ENCODE data around the gene ZNF217.
A peak's percentile ranks its signal among the peaks of the same experiment; 100 is the strongest.
"Not testable (repeated sequence)": the region's sequence is repeated elsewhere in the genome, so short reads cannot be mapped to it uniquely, and the experiment has no call there.

Gene ZNF217

GRCh38 chr20:53623134-53623453, 29.5 kb upstream of the ZNF217 start:
- no peak for DNase-seq (ENCODE audit: low read depth)
- peak overlapping the region; percentile 12 for H3K4me3 ChIP-seq (ENCODE audit: low read depth, low read length)

GRCh38 chr20:53622247-53623133, 28.9 kb upstream of the ZNF217 start:
- DNase-seq (ENCODE audit: low read depth) = no peak
- no peak overlapping the region for H3K4me3 ChIP-seq (ENCODE audit: low read depth, low read length)

- peak; percentile 63 for DNase-seq (ENCODE audit: low read depth)
- H3K4me3 ChIP-seq (ENCODE audit: low read depth, low read length) = no peak overlapping the region
Observed at GRCh38 chr20:53621482-53622246, 28.0 kb upstream of the ZNF217 start.

GRCh38 chr20:53618490-53619000, 24.9 kb upstream of the ZNF217 start:
- not testable (repeated sequence) for H3K4me3 ChIP-seq (ENCODE audit: low read depth, low read length); DNase-seq (ENCODE audit: low read depth)

GRCh38 chr20:53617791-53618489, 24.3 kb upstream of the ZNF217 start:
- no peak for DNase-seq (ENCODE audit: low read depth)
- H3K4me3 ChIP-seq (ENCODE audit: low read depth, low read length) = no peak overlapping the region

GRCh38 chr20:53616489-53616888, 22.9 kb upstream of the ZNF217 start:
- H3K4me3 ChIP-seq (ENCODE audit: low read depth, low read length); DNase-seq (ENCODE audit: low read depth): not testable (repeated sequence)

- no peak for DNase-seq (ENCODE audit: low read depth)
- no peak overlapping the region for H3K4me3 ChIP-seq (ENCODE audit: low read depth, low read length)
Observed at GRCh38 chr20:53613748-53614147, 20.1 kb upstream of the ZNF217 start.

GRCh38 chr20:53612289-53612688, 18.6 kb upstream of the ZNF217 start:
- H3K4me3 ChIP-seq (ENCODE audit: low read depth, low read length); DNase-seq (ENCODE audit: low read depth): not testable (repeated sequence)

GRCh38 chr20:53611449-53611894, 17.8 kb upstream of the ZNF217 start:
- H3K4me3 ChIP-seq (ENCODE audit: low read depth, low read length) = no peak overlapping the region
- DNase-seq (ENCODE audit: low read depth) = peak; percentile 94

GRCh38 chr20:53609491-53610445, 16.1 kb upstream of the ZNF217 start:
- no peak overlapping the region for H3K4me3 ChIP-seq (ENCODE audit: low read depth, low read length)
- no peak for DNase-seq (ENCODE audit: low read depth)

GRCh38 chr20:53608456-53609452, 15.1 kb upstream of the ZNF217 start:
- DNase-seq (ENCODE audit: low read depth) = no peak
- H3K4me3 ChIP-seq (ENCODE audit: low read depth, low read length) = no peak overlapping the region

GRCh38 chr20:53608071-53608455, 14.4 kb upstream of the ZNF217 start:
- no peak for DNase-seq (ENCODE audit: low read depth)
- H3K4me3 ChIP-seq (ENCODE audit: low read depth, low read length) = no peak overlapping the region

GRCh38 chr20:53606364-53606985, 12.8 kb upstream of the ZNF217 start:
- H3K4me3 ChIP-seq (ENCODE audit: low read depth, low read length) = no peak overlapping the region

GRCh38 chr20:53605401-53605800, 11.8 kb upstream of the ZNF217 start:
- not testable (repeated sequence) for H3K4me3 ChIP-seq (ENCODE audit: low read depth, low read length); DNase-seq (ENCODE audit: low read depth)

More at GRCh38 chr20:53606364-53606985, 12.8 kb upstream of the ZNF217 start:
- DNase-seq (ENCODE audit: low read depth) = peak; percentile 60

GRCh38 chr20:53604846-53605245, 11.2 kb upstream of the ZNF217 start:
- DNase-seq (ENCODE audit: low read depth); H3K4me3 ChIP-seq (ENCODE audit: low read depth, low read length): not testable (repeated sequence)

GRCh38 chr20:53602661-53603060, 9.0 kb upstream of the ZNF217 start:
- DNase-seq (ENCODE audit: low read depth) = no peak
- no peak overlapping the region for H3K4me3 ChIP-seq (ENCODE audit: low read depth, low read length)

Data from skeletal muscle cell (primary cell).